Keratinocyte (primary cell): ENCODE measurements around the gene GALNT9. TPM values are rescaled to one million over a fixed set of nuclear protein-coding genes. Genes with fewer than 3 reads are reported as not detected.

ENCODE experiments used
- DNase-seq: peaks from one replicate; pipeline ENCODE4 v3.0.0-alpha.2; 2011; ENCODE audit warnings: low read depth, missing footprints, low spot score
- FAIRE-seq: peaks from 2 replicates; lab custom pipeline; 2011; peaks lifted over from hg19 to GRCh38; lab: Jason Lieb, UNC
- H2AFZ ChIP-seq: 2 replicates; pipeline ENCODE4 v1.6.0; 2012; ENCODE audit warnings: low read length, control low read depth, inconsistent platforms; ENCODE audit not compliant: control insufficient read depth
- H3K27ac ChIP-seq: 2 replicates; pipeline ENCODE4 v1.5.1; 2011; ENCODE audit warnings: low read length; ENCODE audit not compliant: control insufficient read depth, insufficient read depth
- H3K27me3 ChIP-seq: 3 replicates; pipeline ENCODE4 v1.6.0; 2011; ENCODE audit warnings: low read length; ENCODE audit not compliant: control insufficient read depth, insufficient read depth; ENCODE audit errors: extremely low read depth
- H3K36me3 ChIP-seq, 2 experiments: 2 replicates in 1 of 2; 3 replicates in 1 of 2; pipeline ENCODE4 v1.5.1; 2011; ENCODE audit warnings: low read length in 2 of 2, mild to moderate bottlenecking in 1 of 2; ENCODE audit not compliant: control insufficient read depth in 2 of 2, insufficient read depth in 2 of 2; ENCODE audit errors: extremely low read depth in 1 of 2
- H3K4me1 ChIP-seq: 3 replicates; pipeline ENCODE4 v1.5.1; 2011; ENCODE audit warnings: low read length; ENCODE audit not compliant: control insufficient read depth, insufficient read depth; ENCODE audit errors: extremely low read depth
- H3K4me2 ChIP-seq: 3 replicates; pipeline ENCODE4 v1.6.0; 2011; ENCODE audit warnings: low read depth, low read length; ENCODE audit not compliant: control insufficient read depth, insufficient read depth; ENCODE audit errors: extremely low read depth
- H3K4me3 ChIP-seq, 3 experiments: fragments of 200-600 bp in 1 of 3; sonication (generic) in 1 of 3; 2 replicates in 2 of 3; 3 replicates in 1 of 3; pipeline ENCODE4 v1.5.1; 2011 to 2016; ENCODE audit warnings: low read length in 3 of 3, mild to moderate bottlenecking in 3 of 3, control low read depth in 2 of 3, inconsistent platforms in 1 of 3, low read depth in 1 of 3, mixed read lengths in 1 of 3, mixed run types in 1 of 3, moderate library complexity in 1 of 3; ENCODE audit not compliant: control insufficient read depth in 2 of 3, insufficient read depth in 2 of 3; ENCODE audit errors: extremely low read depth in 1 of 3
- H3K79me2 ChIP-seq: 2 replicates; pipeline ENCODE4 v1.6.0; 2012; ENCODE audit warnings: low read length; ENCODE audit not compliant: control insufficient read depth, insufficient read depth
- H3K9ac ChIP-seq: 3 replicates; pipeline ENCODE4 v1.6.0; 2011; ENCODE audit warnings: low read length; ENCODE audit not compliant: control insufficient read depth, insufficient read depth; ENCODE audit errors: extremely low read depth
- H3K9me1 ChIP-seq: 3 replicates; pipeline ENCODE4 v1.6.0; 2011; ENCODE audit warnings: low read length; ENCODE audit not compliant: control insufficient read depth, insufficient read depth; ENCODE audit errors: extremely low read depth
- H3K9me3 ChIP-seq: 2 replicates; pipeline ENCODE4 v1.5.1; 2012; ENCODE audit warnings: low read depth, low read length; ENCODE audit not compliant: control insufficient read depth
- H4K20me1 ChIP-seq: 3 replicates; pipeline ENCODE4 v1.6.0; 2011; ENCODE audit warnings: low read length; ENCODE audit not compliant: control insufficient read depth, insufficient read depth; ENCODE audit errors: extremely low read depth
- CTCF ChIP-seq, 3 experiments: IDR thresholded peaks in 1 of 3; conservative IDR thresholded peaks in 1 of 3; optimal IDR thresholded peaks in 1 of 3; 2 replicates in 2 of 3; 3 replicates in 1 of 3; pipeline versions ENCODE3 to v1.5.1; 2011; ENCODE audit warnings: low read length in 3 of 3, mild to moderate bottlenecking in 3 of 3, moderate library complexity in 2 of 3, control low read depth in 1 of 3, inconsistent platforms in 1 of 3; ENCODE audit not compliant: insufficient read depth in 2 of 3; ENCODE audit errors: extremely low read depth in 1 of 3
- EZH2 ChIP-seq: IDR thresholded peaks from one replicate; pipeline ENCODE4 v1.6.1; 2012; ENCODE audit warnings: inconsistent platforms, mild to moderate bottlenecking, low read length, moderate library complexity
- dilution Hi-C: fragments of 300-500 bp; cut with MboI; formaldehyde crosslinking; loops from one replicate; pipeline ENCODE4 v1.7.0; 2020; ENCODE audit warnings: low sequenced_read_pairs; ENCODE audit not compliant: extremely low pct_ligation_motif_present
- polyA plus RNA-seq, 5 experiments: library from polyadenylated mRNA; depleted of rRNA in 3 of 5; stranded (reverse) in 3 of 5; stranded (forward) in 1 of 5; unstranded in 1 of 5; fragments of >200 nt; gene quantifications; 1 replicate in 1 of 5; 2 replicates in 3 of 5; 3 replicates in 1 of 5; pipeline versions ENCODE4 v1.2.1 to v1.2.3, GENCODE V29; 2011 to 2012; ENCODE audit warnings: missing spikeins in 2 of 5, low read depth in 1 of 5, low replicate concordance in 1 of 5

GALNT9 gene
- polyA plus RNA-seq, 1 donor (not counting 4 experiments of a cell fraction or from before 2014, with no cell fraction given), result not detected

- Histone ChIP-seq H3K9me1 (no peaks in the 10 kb centered on the region), H2AFZ (no peak overlapping the region), H3K4me2 (no peak overlapping the region), H3K27me3 (peaks cover 12% of the 10 kb centered on the region), H3K36me3 (no peaks in the 10 kb centered on the region), H3K27ac (no peak overlapping the region), H3K9ac (no peak overlapping the region), H3K4me1 (no peaks in the 10 kb centered on the region), H3K79me2 (no peaks in the 10 kb centered on the region), H3K9me3 (peaks cover 3% of the 10 kb centered on the region), H4K20me1 (no peaks in the 10 kb centered on the region), H3K4me3 (no peak overlapping the region)
- TF ChIP-seq CTCF (optimal IDR thresholded peaks at IDR 0.05 in 1 of 3, IDR thresholded peaks at IDR 0.05 in 1 of 3, conservative IDR thresholded peaks at IDR 0.05 in 1 of 3; ENCODE audit: extremely low read depth in 1 of 3, insufficient read depth in 2 of 3, low read length in 3 of 3), result no peak
- TF ChIP-seq EZH2, result no peak
- DNase-seq (no peak), FAIRE-seq (no peak)
- dilution Hi-C loops, result no loop called here
Measured at GRCh38 chr12:132216354-132216987, 112.9 kb downstream of the GALNT9 start.

- Histone ChIP-seq H3K36me3 (no peaks in the 10 kb centered on the region), H3K4me3 (no peak overlapping the region), H3K27me3 (peaks cover 12% of the 10 kb centered on the region), H3K9me1 (no peaks in the 10 kb centered on the region), H3K4me2 (no peak overlapping the region), H3K9me3 (peaks cover 3% of the 10 kb centered on the region), H3K79me2 (no peaks in the 10 kb centered on the region), H2AFZ (no peak overlapping the region), H3K27ac (no peak overlapping the region), H4K20me1 (no peaks in the 10 kb centered on the region), H3K4me1 (no peaks in the 10 kb centered on the region), H3K9ac (no peak overlapping the region)
- TF ChIP-seq CTCF (optimal IDR thresholded peaks at IDR 0.05 in 1 of 3, IDR thresholded peaks at IDR 0.05 in 1 of 3, conservative IDR thresholded peaks at IDR 0.05 in 1 of 3; ENCODE audit: extremely low read depth in 1 of 3, insufficient read depth in 2 of 3, low read length in 3 of 3), result no peak
- no peak for TF ChIP-seq EZH2
- DNase-seq (no peak), FAIRE-seq (no peak)
- dilution Hi-C loops, result no loop called here
Measured at GRCh38 chr12:132215299-132215989, 113.9 kb downstream of the GALNT9 start.
